CD14-positive monocyte (primary cell): ENCODE results near the gene CCDC88B. TPM values are rescaled to one million over a fixed set of nuclear protein-coding genes. Genes with fewer than 3 reads are reported as not detected.

Experiments
- DNase-seq, 3 donors: peaks; one replicate each; pipeline ENCODE4 v3.0.0-alpha.2; 2011 to 2022
- H2AFZ ChIP-seq: 2 replicates; pipeline ENCODE4 v1.6.0; 2012; ENCODE audit warnings: mild to moderate bottlenecking, low read depth, low read length, inconsistent platforms; ENCODE audit not compliant: insufficient read depth, poor library complexity, severe bottlenecking
- H3K27ac ChIP-seq, 2 donors: 1 replicate in 1 of 2; 2 replicates in 1 of 2; pipeline ENCODE4 v1.5.1; 2012 to 2013; ENCODE audit warnings: low read length in 2 of 2, control low read depth in 1 of 2, inconsistent platforms in 1 of 2, low read depth in 1 of 2, mild to moderate bottlenecking in 1 of 2
- H3K27me3 ChIP-seq, 2 donors: one replicate each; pipeline versions ENCODE4 v1.6.0 to v1.6.1; 2011 to 2013; ENCODE audit warnings: low read length in 2 of 2; ENCODE audit not compliant: control insufficient read depth in 2 of 2, insufficient read depth in 2 of 2
- H3K36me3 ChIP-seq, 2 donors: replicated peaks in 1 of 2; 1 replicate in 1 of 2; 2 replicates in 1 of 2; pipeline versions ENCODE4 v1.5.1 to v1.6.1; 2012 to 2013; ENCODE audit warnings: low read length in 2 of 2, control low read depth in 1 of 2, inconsistent platforms in 1 of 2, mild to moderate bottlenecking in 1 of 2; ENCODE audit not compliant: insufficient read depth in 2 of 2, control insufficient read depth in 1 of 2
- H3K4me1 ChIP-seq, 2 donors: 1 replicate in 1 of 2; 2 replicates in 1 of 2; pipeline versions ENCODE4 v1.5.1 to v1.6.1; 2012 to 2013; ENCODE audit warnings: low read length in 2 of 2, control low read depth in 1 of 2, inconsistent platforms in 1 of 2, mild to moderate bottlenecking in 1 of 2, moderate library complexity in 1 of 2; ENCODE audit not compliant: insufficient read depth in 2 of 2, control insufficient read depth in 1 of 2
- H3K4me2 ChIP-seq: replicated peaks from 2 replicates; pipeline ENCODE3; 2012; ENCODE audit warnings: low read length, moderate library complexity, mild to moderate bottlenecking; ENCODE audit not compliant: poor library complexity, severe bottlenecking; ENCODE audit errors: extremely low read depth
- H3K4me3 ChIP-seq, 3 experiments: fragments of 200-600 bp in 1 of 3; sonication (generic) in 1 of 3; replicated peaks in 1 of 3; 1 replicate in 2 of 3; 2 replicates in 1 of 3; pipeline ENCODE4 v1.5.1; 2011 to 2013; ENCODE audit warnings: low read length in 3 of 3, mild to moderate bottlenecking in 3 of 3, control low read depth in 2 of 3, low read depth in 2 of 3, inconsistent platforms in 1 of 3, moderate library complexity in 1 of 3
- H3K79me2 ChIP-seq: 2 replicates; pipeline ENCODE4 v1.6.0; 2012; ENCODE audit warnings: mild to moderate bottlenecking, control low read depth, inconsistent platforms, low read length, moderate library complexity; ENCODE audit not compliant: insufficient read depth
- H3K9ac ChIP-seq: 2 replicates; pipeline ENCODE4 v1.6.0; 2017; ENCODE audit warnings: low read length, mild to moderate bottlenecking; ENCODE audit not compliant: insufficient read depth, poor library complexity, severe bottlenecking
- H3K9me3 ChIP-seq, 2 donors: replicated peaks in 1 of 2; 1 replicate in 1 of 2; 2 replicates in 1 of 2; pipeline versions ENCODE4 v1.5.1 to v1.6.1; 2012 to 2013; ENCODE audit warnings: low read length in 2 of 2, control low read depth in 1 of 2; ENCODE audit not compliant: control insufficient read depth in 1 of 2, insufficient read depth in 1 of 2
- H4K20me1 ChIP-seq: 2 replicates; pipeline ENCODE4 v1.6.0; 2012; ENCODE audit warnings: mild to moderate bottlenecking, low read length, control low read depth, moderate library complexity; ENCODE audit not compliant: insufficient read depth
- H3K27ac Mint-ChIP-seq, 7 donors: one replicate each; pipeline ENCODE4 v1.8.0; 2020; ENCODE audit warnings: mild to moderate bottlenecking in 7 of 7, mixed read lengths in 7 of 7, moderate library complexity in 6 of 7, inconsistent platforms in 2 of 7
- H3K27me3 Mint-ChIP-seq, 3 donors: one replicate each; pipeline ENCODE4 v1.8.0; 2021 to 2022; ENCODE audit warnings: low read depth in 3 of 3, mild to moderate bottlenecking in 3 of 3, mixed read lengths in 3 of 3, moderate library complexity in 3 of 3, inconsistent platforms in 1 of 3
- H3K36me3 Mint-ChIP-seq, 2 donors: one replicate each; pipeline ENCODE4 v1.8.0; 2020; ENCODE audit warnings: mixed read lengths in 2 of 2, inconsistent platforms in 1 of 2, mild to moderate bottlenecking in 1 of 2
- H3K4me1 Mint-ChIP-seq: one replicate; pipeline ENCODE4 v1.8.0; 2020; ENCODE audit warnings: mild to moderate bottlenecking, mixed read lengths
- H3K4me3 Mint-ChIP-seq, 2 donors: one replicate each; pipeline ENCODE4 v1.8.0; 2020; ENCODE audit warnings: mild to moderate bottlenecking in 2 of 2, mixed read lengths in 2 of 2, moderate library complexity in 1 of 2
- H3K9me3 Mint-ChIP-seq, 7 donors: one replicate each; pipeline ENCODE4 v1.8.0; 2020 to 2022; ENCODE audit warnings: mixed read lengths in 7 of 7, mild to moderate bottlenecking in 6 of 7, moderate library complexity in 6 of 7, inconsistent platforms in 2 of 7
- CTCF ChIP-seq: fragments of 200-600 bp; IDR thresholded peaks from one replicate; pipeline ENCODE4 v1.8.0; 2022; ENCODE audit warnings: antibody characterized with exemption, mild to moderate bottlenecking
- WGBS: methylation state at CpG from one replicate; pipeline ENCODE4 v1.1.5; 2013; ENCODE audit warnings: missing lambda C conversion rate; ENCODE audit not compliant: insufficient coverage; 5-methylcytosine and 5-hydroxymethylcytosine counted together
- intact Hi-C, 2 donors: fragments of 100-400 bp; cut with micrococcal nuclease; formaldehyde crosslinking; loops; one replicate each; pipeline versions ENCODE4 v1.15.0 to v1.15.1; 2023
- polyA plus RNA-seq, 3 donors: library from polyadenylated mRNA; depleted of rRNA in 1 of 3; unstranded in 2 of 3; stranded (reverse) in 1 of 3; fragments of 300-500 nt in 2 of 3; fragments of >200 nt in 1 of 3; fragmentation: Illumina TruSeq in 2 of 3; gene quantifications; 1 replicate in 2 of 3; 2 replicates in 1 of 3; pipeline ENCODE4 v1.2.3, GENCODE V29; 2012 to 2021

CCDC88B gene
- polyA plus RNA-seq, 3 donors = 8.2 to 215 (median 18.9) TPM

GRCh38 chr11:64340671-64341335 is 799 bp downstream of the CCDC88B start:
- Mint-ChIP-seq H3K4me1 (peaks cover 43% of the 10 kb centered on the region), H3K27ac (peak overlapping the region; percentile 81 to 98 (median 94)), H3K4me3 (peak overlapping the region; percentile 85 to 90), H3K27me3 (no peaks in the 10 kb centered on the region), H3K9me3 (no peaks in the 10 kb centered on the region), H3K36me3 (peaks cover 29 to 42% of the 10 kb centered on the region in 2 donors)
- 4% methylated on average over 24 of the region's 33 CpGs for WGBS
- Histone ChIP-seq H3K27ac (peak overlapping the region; percentile 79 to 90), H2AFZ (peak overlapping the region; percentile 68), H3K4me3 (peak overlapping the region; percentile 67 to 93 (median 79)), H3K4me1 (peaks cover 34 to 47% of the 10 kb centered on the region in 2 donors), H3K79me2 (peaks cover 43% of the 10 kb centered on the region), H3K27me3 (no peaks in the 10 kb centered on the region), H4K20me1 (peaks cover 53% of the 10 kb centered on the region), H3K36me3 (peaks cover 28 to 30% of the 10 kb centered on the region in 2 donors), H3K9ac (peak overlapping the region; percentile 82), H3K4me2 (peak overlapping the region; percentile 87), H3K9me3 (no peaks in the 10 kb centered on the region)
- TF ChIP-seq CTCF = no peak
- intact Hi-C loops = loop anchor here in 1 of 2 donors (5.0 kb wide), 1 partner anchor 34 kb away; the partner anchor contains the start of gene ESRRA
- peak; percentile 51 to 61 (median 55) for DNase-seq

DNA sequence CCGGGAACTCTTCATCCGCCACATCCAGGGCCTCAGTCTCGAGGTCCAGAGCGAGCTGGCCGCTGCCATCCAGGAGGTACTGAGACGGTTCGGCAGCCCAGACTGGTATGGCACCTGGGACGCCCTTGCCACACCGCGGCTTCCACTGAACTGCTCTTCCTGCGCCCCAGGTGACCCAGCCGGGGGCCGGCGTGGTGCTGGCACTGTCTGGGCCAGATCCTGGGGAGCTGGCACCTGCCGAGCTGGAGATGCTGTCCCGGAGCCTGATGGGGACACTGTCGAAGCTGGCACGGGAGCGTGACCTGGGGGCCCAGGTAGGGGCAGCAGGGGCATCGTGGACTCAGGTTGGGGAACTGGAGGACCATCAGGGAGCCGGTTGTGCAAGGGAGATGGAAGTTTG is 1.4 kb downstream of the CCDC88B start:
- DNase-seq = no peak
- Mint-ChIP-seq H3K27me3 (no peaks in the 10 kb centered on the region), H3K4me1 (peaks cover 49% of the 10 kb centered on the region), H3K36me3 (peaks cover 34 to 49% of the 10 kb centered on the region in 2 donors), H3K9me3 (no peaks in the 10 kb centered on the region), H3K27ac (peak overlapping the region in 6 of 7 donors; percentile 59 to 98 (median 87)), H3K4me3 (peak overlapping the region; percentile 85 to 90)
- Histone ChIP-seq H3K27ac (peak overlapping the region in 1 of 2 donors; percentile 61), H3K9ac (no peak overlapping the region), H4K20me1 (peaks cover 57% of the 10 kb centered on the region), H2AFZ (no peak overlapping the region), H3K4me2 (peak overlapping the region; percentile 87), H3K79me2 (peaks cover 43% of the 10 kb centered on the region), H3K27me3 (no peaks in the 10 kb centered on the region), H3K4me1 (peaks cover 34 to 47% of the 10 kb centered on the region in 2 donors), H3K36me3 (peaks cover 32 to 33% of the 10 kb centered on the region in 2 donors), H3K9me3 (no peaks in the 10 kb centered on the region), H3K4me3 (peak overlapping the region in 2 of 3 experiments; percentile 67 to 93)
- intact Hi-C loops = loop anchor here in 1 of 2 donors (5.0 kb wide), 1 partner anchor 34 kb away; the partner anchor contains the start of gene ESRRA
- WGBS = 68% methylated on average over 21 of the region's 21 CpGs
- no peak for TF ChIP-seq CTCF
